GM13977 (cell line): ENCODE results near the gene STX4.

Experiments used
- DNase-seq: peaks from one replicate; pipeline ENCODE4 v3.0.0; 2012; ENCODE audit warnings: low spot score
- CTCF ChIP-seq: IDR thresholded peaks from 2 replicates; pipeline ENCODE4 v1.5.1; 2012; ENCODE audit warnings: mild to moderate bottlenecking, control low read depth; ENCODE audit not compliant: insufficient read depth; ENCODE audit errors: extremely low read depth, missing control alignments
- in situ Hi-C: fragments of 300-500 bp; cut with MboI; formaldehyde crosslinking; loops from one replicate; pipeline ENCODE4 v1.12.0; 2022; ENCODE audit warnings: low sequenced_read_pairs, low pct_unique_long_range_greater_than_20kb, mixed read lengths, inconsistent platforms; ENCODE audit not compliant: unreplicated experiment

STX4 gene

GRCh38 chr16:31020536-31020935 lies 12.8 kb upstream of the STX4 start:
- no peak for DNase-seq
- no peak for TF ChIP-seq CTCF
- in situ Hi-C loops = no loop called here

- TF ChIP-seq CTCF = no peak
- in situ Hi-C loops = no loop called here
- DNase-seq = no peak
These were observed 10.7 kb upstream of the STX4 start for GRCh38 chr16:31022544-31023251.

GRCh38 chr16:31023252-31023602 lies 10.1 kb upstream of the STX4 start:
- in situ Hi-C loops = no loop called here
- DNase-seq = no peak

GRCh38 chr16:31023627-31024226 lies 9.6 kb upstream of the STX4 start:
- in situ Hi-C loops = no loop called here
- TF ChIP-seq CTCF = no peak
- DNase-seq = no peak

More at GRCh38 chr16:31023252-31023602, 10.1 kb upstream of the STX4 start:
- no peak for TF ChIP-seq CTCF

GRCh38 chr16:31025339-31025738 lies 8.0 kb upstream of the STX4 start:
- DNase-seq = no peak
- in situ Hi-C loops = no loop called here
- no peak for TF ChIP-seq CTCF

GRCh38 chr16:31029272-31029671 lies 4.1 kb upstream of the STX4 start:
- no peak for TF ChIP-seq CTCF
- no peak for DNase-seq

More at GRCh38 chr16:31029272-31029671, 4.1 kb upstream of the STX4 start:
- in situ Hi-C loops = no loop called here
